ENCODE measurements around the gene PHF2.

DNA sequence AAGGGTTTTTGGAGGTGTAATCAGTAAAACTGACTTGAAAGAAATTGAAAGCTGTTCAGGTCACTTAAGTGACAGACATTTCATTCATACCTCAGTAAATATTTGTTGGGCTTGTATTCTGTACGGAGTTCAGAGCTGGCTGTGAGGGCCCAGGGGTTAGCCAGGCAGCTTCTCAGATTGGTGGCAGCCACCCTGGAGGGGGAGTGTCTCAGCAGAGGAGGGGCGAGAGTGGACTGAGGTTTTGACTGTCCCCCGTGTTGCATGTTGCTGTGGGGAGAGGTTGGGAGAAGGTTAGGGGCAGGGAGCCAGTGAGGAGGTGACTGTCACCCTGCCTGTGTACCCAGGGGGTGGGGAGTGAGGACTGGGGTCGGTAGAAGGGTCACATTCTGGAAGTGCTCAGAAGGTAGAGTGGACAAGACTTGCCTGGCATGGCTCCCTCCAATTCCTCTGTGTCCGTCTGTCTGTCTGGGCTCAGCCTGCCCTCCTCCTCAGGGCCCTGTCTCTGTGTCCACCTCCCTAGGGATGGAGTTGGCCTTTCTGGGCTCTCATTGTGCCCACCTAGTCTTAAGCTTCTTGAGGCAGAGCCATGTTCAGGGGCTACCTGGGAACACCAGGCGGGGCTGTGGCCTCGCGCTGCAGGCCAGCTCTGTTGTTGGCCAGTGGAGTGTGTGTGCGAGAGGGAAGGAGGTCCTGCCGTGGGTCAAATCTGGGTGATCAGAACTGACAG lies 4.4 kb downstream of the PHF2 start:
- TF ChIP-seq POLR2A (IDR thresholded peaks at IDR 0.05; ENCODE audit: low read length), result no peak
- no peak for TF ChIP-seq GATA1 (IDR thresholded peaks at IDR 0.05; ENCODE audit: low read depth, low read length)
